ENCODE data around the gene SRF. TPM values are rescaled to one million over a fixed set of nuclear protein-coding genes. Genes with fewer than 3 reads are reported as not detected.

Gene SRF
- total and polyA plus RNA-seq, 2 donors (not counting 3 experiments of a cell fraction or from before 2014, with no cell fraction given), result 34.4 to 55.8 TPM

DNA sequence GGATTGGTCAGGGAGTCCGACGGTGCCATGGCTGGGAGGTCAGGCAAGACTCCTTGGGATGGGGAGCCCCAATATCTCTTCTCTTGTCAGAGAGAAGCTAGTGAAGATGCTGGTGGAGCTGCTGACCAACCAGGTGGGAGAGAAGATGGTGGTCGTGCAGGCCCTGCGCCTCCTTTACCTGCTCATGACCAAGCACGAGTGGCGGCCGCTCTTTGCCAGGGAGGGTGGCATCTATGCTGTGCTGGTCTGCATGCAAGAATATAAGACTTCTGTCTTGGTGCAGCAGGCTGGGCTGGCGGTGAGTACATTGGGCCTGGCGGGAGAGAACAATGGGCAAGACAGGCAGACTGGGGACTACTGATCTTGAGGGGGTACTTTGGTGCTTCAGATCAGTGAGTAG, 21.8 kb downstream of the SRF start:
- BruUV-seq (replicated peaks), result no TSS peak
- dilution Hi-C loops (cut with MboI; ENCODE audit: extremely low pct_ligation_motif_present, low sequenced_read_pairs) (no loop called here), intact Hi-C loops (cut with micrococcal nuclease) (no loop called here)
- H2AFZ ChIP-seq (ENCODE audit: low read depth, low read length), result no peak overlapping the region
- TF ChIP-seq MYC (IDR thresholded peaks at IDR 0.05; ENCODE audit: low read depth, low read length) (no peak), GATA2 (IDR thresholded peaks at IDR 0.05; ENCODE audit: insufficient read depth, insufficient read length, low read depth, low read length) (no peak), POLR2AphosphoS5 (IDR thresholded peaks at IDR 0.05; ENCODE audit: insufficient read depth, low read depth, low read length) (no peak), EZH2 (IDR thresholded peaks at IDR 0.05; ENCODE audit: borderline replicate concordance, low read depth, low read length, severe bottlenecking) (no peak), MAX (IDR thresholded peaks at IDR 0.05; ENCODE audit: insufficient read depth, insufficient read length) (no peak), CTCF (IDR thresholded peaks at IDR 0.05; ENCODE audit: extremely low read depth in 1 of 2, insufficient read depth in 1 of 2, low read depth in 1 of 2, low read length in 2 of 2) (no peak), FOS (IDR thresholded peaks at IDR 0.05; ENCODE audit: borderline replicate concordance, insufficient read depth, low read length) (no peak), JUN (IDR thresholded peaks at IDR 0.05; ENCODE audit: borderline replicate concordance, insufficient read depth, insufficient read length, low read depth) (no peak)
- H3K79me2 ChIP-seq (ENCODE audit: control insufficient read depth, insufficient read depth, low read length), result no peaks in the 10 kb centered on the region
- no peak overlapping the region for H3K4me3 ChIP-seq (replicated peaks in 1 of 3; ENCODE audit: insufficient read depth in 1 of 3, low read depth in 1 of 3, low read length in 3 of 3)
- H3K4me1 ChIP-seq (ENCODE audit: control insufficient read depth, extremely low read depth, insufficient read depth, low read length), result no peaks in the 10 kb centered on the region
- FAIRE-seq (no peak), DNase-seq (ENCODE audit: low read depth, low spot score) (no peak)
- H3K36me3 ChIP-seq (ENCODE audit: control insufficient read depth in 2 of 2, extremely low read depth in 1 of 2, insufficient read depth in 2 of 2, low read length in 2 of 2), result peaks cover 2 to 15% of the 10 kb centered on the region in 2 experiments
- no peaks in the 10 kb centered on the region for H3K27me3 ChIP-seq (ENCODE audit: control insufficient read depth in 2 of 2, insufficient read depth in 2 of 2, low read length in 2 of 2)
- H3K4me2 ChIP-seq (ENCODE audit: insufficient read depth, low read length), result no peak overlapping the region
- H3K9ac ChIP-seq (replicated peaks; ENCODE audit: extremely low read depth, insufficient read depth, low read length), result no peak overlapping the region
- no peaks in the 10 kb centered on the region for H3K9me1 ChIP-seq (replicated peaks; ENCODE audit: control insufficient read depth, extremely low read depth, insufficient read depth, low read length)
- H3K27ac ChIP-seq (ENCODE audit: insufficient read depth, low read depth, low read length), result no peak overlapping the region
- no peaks in the 10 kb centered on the region for H4K20me1 ChIP-seq (replicated peaks; ENCODE audit: control insufficient read depth, extremely low read depth, insufficient read depth, low read length)
- no peaks in the 10 kb centered on the region for H3K9me3 ChIP-seq (replicated peaks; ENCODE audit: control insufficient read depth, insufficient read depth, low read length)
- CTCF ChIA-PET, result no interaction called here
- POLR2A ChIA-PET, result no interaction called here
